HG02973 (cell line): ENCODE data around the gene MAP7D3.
"Not testable (repeated sequence)": the region's sequence is repeated elsewhere in the genome, so short reads cannot be mapped to it uniquely, and the experiment has no call there.

Experiments
- ATAC-seq: cut with Tn5 transposase; IDR thresholded peaks from one replicate; pipeline ENCODE4 v1.9.1; 2021; ENCODE audit warnings: moderate library complexity; ENCODE audit not compliant: unreplicated experiment

The MAP7D3 gene, protein sequence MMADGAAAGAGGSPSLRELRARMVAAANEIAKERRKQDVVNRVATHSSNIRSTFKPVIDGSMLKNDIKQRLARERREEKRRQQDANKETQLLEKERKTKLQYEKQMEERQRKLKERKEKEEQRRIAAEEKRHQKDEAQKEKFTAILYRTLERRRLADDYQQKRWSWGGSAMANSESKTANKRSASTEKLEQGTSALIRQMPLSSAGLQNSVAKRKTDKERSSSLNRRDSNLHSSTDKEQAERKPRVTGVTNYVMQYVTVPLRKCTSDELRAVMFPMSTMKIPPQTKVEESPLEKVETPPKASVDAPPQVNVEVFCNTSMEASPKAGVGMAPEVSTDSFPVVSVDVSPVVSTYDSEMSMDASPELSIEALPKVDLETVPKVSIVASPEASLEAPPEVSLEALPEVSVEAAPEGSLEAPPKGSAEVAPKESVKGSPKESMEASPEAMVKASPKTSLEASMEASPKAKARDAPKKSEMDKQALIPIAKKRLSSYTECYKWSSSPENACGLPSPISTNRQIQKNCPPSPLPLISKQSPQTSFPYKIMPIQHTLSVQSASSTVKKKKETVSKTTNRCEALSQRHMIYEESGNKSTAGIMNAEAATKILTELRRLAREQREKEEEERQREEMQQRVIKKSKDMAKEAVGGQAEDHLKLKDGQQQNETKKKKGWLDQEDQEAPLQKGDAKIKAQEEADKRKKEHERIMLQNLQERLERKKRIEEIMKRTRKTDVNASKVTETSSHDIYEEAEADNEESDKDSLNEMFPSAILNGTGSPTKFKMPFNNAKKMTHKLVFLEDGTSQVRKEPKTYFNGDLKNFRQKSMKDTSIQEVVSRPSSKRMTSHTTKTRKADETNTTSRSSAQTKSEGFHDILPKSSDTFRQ

DNA sequence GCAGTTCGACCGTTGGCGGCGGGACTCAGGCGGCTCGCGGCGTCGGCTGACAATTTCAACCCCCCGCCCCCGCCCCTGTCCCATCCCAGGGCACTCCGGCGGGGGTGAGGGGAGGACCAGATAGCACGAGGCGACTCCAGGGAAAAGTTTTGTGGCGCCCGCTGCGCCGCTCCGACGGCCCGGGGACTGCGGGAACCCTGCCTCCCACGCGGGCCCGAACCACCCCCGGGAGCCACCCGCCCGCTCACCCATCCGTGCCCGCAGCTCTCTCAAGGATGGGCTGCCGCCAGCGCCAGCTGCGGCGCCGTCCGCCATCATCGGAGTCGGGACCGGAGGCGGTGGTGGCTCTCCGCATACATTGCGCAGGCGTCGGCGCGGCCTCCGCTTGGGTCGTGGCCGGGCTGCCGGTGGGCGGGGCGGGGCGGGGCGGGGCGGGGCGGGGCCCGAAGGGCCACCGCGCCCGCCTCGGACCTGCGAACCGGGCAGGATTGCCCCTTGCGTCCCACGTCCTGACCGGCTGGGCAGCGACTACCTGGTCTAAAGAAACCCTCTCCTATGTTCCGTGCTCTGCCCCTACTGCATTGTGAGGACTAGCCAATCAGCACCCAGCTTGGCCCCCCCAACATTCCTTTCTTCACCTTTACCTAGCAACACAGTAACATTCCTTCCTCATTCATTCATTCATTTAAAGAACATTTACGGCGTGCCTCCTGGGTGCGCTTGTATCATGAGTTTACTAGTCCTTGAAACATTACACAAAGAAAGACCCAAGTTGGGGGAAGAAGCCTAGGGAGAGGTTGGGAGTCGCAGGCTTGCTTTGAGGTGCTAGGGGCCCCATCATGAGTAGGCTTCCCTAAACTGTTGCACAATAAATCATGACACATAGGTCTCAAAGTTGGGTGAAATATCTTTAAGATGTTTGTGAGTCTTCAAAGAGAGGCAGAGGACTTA is at the start of gene MAP7D3:
Gene MAP7D3, minus strand, starts transcription at position 360 of the 951 bp plus-strand sequence. Its CDS starts 42 bp downstream, at position 318.
- ATAC-seq, result peak; percentile 83

DNA sequence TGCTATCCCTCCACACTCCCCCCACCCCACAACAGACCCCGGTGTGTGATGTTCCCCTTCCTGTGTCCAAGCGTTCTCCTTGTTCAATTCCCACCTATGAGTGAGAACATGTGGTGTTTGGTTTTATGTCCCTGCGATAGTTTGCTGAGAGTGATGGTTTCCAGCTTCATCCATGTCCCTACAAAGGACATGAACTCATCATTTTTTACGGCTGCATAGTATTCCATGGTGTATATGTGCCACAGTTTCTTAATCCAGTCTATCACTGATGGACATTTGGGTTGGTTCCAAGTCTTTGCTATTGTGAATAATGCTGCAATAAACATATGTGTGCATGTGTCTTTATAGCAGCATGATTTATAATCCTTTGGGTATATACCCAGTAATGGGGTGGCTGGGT is 49.5 kb upstream of the MAP7D3 start, which contains the start of gene ADGRG4:
Gene ADGRG4, plus strand, starts transcription at position 243 of the 400 bp plus-strand sequence. CDS start 7,815 bp downstream, outside the sequence.
- not testable (repeated sequence) for ATAC-seq

DNA sequence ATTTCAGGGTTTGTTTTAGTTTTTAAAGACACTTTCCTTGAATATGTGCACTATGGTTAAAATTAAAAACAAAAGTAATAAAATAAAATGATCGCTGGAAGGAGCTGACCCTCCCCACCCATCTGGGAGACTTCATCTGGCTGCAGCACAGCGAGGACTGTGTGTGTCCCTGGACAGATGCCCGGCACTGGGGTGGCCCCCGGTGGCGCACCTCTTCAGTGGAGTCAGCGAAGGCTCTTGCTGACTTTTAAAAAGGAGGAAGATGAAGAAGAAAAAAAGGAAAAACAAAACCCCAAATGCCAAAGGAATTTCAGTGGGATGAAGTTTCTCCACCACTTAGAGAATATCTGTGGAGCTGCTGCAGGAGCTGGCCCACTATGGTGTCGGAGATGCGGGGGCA is 44.2 kb upstream of the MAP7D3 start:
- ATAC-seq, result no peak

DNA sequence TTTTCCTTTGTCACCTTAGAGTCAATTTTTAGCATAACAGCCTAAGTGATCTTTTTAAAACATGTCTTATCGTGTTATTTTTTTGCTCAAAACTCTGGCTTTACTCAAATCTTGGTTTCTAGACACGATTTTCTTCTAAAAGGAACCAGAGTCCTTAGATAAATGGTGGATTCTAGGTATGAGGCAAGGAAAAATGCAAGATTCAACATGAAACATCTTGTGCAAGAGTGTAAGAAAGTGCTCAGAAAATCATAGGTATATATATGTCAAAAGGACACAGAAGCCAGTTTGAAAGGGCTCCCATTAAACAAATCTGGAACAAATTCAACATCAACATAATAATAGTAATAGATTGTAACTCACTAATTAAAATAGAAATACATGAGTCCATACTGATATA is 41.5 kb upstream of the MAP7D3 start:
- ATAC-seq, result no peak

DNA sequence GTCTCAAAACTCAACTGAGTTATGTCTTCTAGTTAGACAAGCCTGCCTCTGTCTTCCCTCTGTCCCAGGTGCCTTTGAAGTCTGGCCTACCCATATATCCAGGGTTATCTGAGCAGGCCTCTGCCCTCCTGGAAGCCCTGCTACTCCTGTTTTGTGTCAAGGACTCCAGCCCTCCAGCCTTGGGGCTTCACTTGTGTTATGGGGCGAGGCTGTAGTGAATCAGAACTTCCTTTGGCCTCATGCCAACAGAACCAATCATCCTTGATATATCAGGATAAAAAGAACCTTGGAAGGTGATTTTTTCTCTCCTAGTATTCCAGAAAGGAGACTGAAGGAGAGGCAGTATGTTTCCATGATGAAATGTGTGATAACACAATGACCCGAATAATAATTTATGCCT is 40.6 kb upstream of the MAP7D3 start:
- no peak for ATAC-seq

DNA sequence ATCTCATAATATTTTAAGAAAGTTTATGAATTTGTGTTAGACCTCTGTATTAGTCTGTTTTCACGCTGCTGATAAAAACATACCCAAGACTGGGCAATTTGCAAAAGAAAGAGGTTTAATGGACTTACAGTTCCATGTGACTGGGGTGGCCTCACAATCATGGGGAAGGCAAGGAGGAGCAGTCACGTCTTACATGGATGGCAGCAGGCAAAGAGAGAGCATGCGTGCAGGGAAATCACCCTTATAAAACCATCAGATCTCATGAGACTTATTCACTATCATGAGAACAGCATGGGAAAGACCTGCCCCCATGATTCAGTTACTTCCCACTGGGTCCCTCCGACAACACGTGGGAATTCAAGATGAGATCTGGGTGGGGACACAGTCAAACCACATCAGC is 35.2 kb upstream of the MAP7D3 start:
- not testable (repeated sequence) for ATAC-seq

DNA sequence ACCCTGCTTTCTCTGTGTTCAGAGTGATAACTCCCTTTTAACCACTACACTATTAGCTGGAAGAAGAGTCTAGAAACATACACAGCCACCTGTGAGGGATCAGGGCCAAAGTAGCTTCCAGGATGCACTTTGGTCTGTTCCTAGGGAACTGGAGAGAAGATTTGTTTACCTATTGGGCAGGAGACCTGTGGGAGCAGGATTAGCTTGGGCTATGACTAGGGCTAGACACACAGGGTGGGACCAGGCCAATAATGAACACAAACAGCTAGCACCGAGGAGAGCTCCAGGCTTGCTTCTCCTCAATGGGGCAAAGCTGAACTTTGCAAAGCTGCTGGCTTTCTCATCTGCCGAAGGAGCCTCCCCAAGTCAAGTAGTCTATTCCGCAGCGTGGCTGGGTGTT is 24.4 kb upstream of the MAP7D3 start:
- no peak for ATAC-seq

DNA sequence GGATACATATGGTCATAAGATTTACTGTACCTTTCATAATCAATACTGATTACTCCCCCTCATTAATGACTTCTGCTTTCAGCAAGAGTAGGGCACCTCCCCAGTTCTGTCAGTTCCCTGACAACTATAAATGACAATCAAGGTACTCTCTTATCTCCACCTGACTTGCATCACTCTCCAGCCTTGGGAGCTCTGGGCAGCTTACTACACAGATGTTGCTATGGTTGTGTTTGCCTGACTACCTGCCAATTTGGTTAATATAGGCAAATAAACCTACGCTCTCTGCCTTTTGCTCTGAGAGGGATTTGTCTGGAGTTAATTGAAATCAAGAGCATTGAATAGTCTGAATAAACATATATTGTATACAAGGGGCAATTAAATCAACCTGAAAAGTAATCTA is 22.8 kb upstream of the MAP7D3 start:
- no peak for ATAC-seq

DNA sequence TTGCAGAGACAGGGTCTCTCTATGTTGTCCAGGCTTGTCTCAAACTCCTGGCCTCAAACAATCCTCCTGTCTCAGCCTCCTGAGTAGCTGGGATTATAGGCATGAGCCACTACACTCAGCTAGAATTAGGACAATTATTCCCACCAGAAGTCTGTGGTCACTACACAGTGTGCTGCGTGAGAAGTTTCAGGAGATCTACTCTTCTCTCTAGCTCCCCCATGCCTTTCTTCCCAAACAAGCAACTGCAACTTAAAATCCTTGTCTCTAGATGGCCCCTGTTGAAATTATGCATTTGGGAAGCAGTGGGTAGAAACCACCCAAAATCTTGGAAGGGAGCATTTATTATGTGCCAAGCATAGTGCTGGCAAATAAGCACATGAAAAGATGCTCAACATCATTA is 21.1 kb upstream of the MAP7D3 start:
- no peak for ATAC-seq

DNA sequence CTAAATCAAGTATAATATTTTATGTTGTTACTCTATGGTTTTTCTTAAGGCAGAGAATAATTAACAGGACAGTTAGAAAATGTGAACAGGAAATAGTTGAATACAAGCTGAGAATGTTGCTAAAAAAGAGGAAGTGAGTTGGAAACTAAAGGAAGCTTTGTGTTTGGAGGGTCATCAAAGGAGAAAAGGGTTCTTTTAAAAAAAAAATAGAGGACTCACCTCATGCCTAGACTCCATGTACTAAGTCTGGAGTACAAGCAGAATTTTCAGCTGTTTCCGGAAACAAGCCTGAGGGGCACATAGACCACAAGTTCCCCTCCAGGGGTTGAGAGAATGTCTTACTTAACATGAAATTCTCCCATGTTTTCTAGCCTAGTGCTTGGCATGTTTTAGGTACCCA is 20.1 kb upstream of the MAP7D3 start:
- ATAC-seq, result no peak

DNA sequence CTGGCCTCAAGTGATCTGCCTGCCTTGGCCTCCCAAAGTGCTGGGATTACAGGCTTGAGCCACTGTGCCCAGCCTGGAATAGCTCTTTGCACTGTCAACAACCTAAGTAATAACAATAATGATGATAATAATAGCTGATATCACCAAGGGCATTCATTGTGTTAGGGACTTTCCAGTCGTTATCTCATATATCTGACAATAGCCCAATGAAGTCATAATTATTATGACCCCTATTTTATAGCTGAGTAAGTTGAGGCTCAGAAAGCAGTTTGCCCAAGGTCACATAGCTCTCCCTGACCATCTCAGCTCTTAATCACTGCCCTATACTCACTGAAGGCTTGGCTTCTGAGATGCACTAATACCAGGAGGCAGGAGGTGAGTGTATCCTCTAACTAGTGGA is 18.7 kb upstream of the MAP7D3 start:
- no peak for ATAC-seq

DNA sequence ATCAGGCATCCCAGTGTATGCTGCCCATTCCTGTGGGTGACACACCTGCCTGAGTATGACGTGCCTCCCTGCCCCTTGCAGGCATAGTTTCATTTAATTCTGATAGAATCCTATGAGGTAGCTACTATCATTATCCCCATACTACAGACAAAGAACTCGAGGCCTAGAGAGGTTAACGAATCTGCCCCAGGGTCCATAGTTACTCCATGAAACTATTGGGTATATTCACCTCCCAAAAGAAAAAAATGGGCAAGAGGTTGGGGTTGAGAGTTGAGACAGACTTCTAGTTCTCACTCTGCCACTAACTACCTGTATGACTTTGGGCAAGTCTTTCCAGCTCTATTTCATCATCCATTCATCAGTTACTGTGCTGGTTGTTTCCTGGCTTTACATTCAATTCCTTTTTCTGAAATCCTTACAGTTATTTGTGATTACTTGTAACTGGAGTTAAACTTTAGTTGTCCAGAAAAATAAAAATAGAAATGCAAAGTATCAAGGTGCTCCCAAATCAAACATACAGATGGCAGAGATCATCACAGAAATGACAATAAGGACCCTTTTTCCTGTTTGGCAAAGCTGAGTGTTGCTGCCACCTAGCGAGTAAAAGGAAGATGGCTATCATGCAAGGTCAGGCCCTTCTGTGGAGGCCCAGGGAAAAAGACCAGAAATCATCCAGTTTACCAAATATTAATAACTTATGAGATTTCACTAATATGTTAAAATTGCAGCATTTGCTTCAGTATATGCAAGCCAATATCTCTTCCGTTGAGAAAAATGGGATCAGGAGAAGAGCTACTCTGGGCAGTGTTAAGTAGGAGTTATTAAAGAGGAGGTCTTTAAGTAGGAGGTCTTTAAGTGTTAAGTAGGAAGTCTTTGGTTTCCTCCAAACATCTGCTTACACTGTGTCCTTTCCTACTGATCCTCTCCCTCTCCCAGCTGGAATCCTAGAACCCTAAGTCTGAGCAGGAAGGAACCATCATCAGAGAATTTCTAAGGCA is 17.1 kb upstream of the MAP7D3 start:
- ATAC-seq, result no peak

DNA sequence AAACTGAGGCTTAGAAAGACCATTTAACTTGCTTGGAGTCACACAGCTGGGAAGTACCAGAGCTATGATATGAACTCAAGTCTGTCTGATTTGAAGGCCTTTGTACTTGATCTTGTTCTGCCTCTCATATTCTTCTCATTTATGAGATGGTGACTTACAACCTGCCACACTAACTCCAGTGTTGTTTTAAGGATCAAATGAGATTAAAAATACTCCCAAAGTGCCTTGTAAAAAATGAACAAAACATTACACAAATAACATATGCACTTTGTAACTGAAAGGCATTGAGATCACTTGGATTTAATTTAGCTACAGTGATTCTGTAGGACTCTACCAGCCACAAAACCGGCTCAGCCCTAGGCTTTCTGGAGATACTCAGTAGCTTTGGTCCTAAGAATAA is 15.6 kb upstream of the MAP7D3 start:
- ATAC-seq, result no peak

DNA sequence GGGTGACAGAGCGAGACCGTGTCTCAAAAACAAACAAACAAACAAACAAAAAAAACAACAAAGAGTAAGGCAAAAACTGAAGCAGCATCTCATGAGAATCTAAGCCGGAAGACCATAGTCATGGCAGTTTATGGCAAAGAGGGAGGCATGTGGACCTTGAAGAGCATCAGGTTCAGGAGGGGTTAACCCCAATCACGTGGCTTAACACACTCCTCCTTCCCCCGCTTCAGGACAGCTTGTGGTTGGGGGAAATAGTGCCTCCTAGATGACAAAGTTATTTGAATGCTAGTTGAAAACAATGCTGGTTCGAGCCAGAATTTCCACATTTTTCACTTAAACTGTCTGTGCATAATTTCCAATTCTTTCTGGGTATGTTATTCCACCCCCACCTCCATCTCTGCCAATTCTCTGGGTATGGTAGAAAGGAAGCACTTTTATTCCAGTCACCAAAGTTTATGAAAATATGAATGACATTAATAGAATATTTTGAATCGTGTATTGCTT is 11.7 kb upstream of the MAP7D3 start:
- no peak for ATAC-seq

DNA sequence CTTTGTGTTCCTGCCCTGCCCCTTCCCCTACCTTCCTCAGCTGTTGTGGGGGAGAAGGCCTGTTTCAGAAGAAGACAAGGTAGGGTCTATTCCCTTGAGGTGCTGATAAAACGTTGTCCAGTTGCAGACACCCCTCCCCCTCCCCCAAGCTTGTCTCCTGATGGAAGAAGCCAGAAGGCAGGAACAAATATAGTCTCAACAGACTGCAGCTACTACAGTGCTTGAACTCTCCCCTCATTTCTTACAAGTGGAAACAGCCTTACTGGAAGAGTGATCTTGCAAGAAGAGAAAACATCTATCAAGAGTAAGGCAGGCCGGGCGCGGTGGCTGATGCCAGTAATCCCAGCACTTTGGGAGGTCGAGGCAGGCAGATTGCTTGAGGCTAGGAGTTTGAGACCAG is 11.0 kb upstream of the MAP7D3 start:
- no peak for ATAC-seq

DNA sequence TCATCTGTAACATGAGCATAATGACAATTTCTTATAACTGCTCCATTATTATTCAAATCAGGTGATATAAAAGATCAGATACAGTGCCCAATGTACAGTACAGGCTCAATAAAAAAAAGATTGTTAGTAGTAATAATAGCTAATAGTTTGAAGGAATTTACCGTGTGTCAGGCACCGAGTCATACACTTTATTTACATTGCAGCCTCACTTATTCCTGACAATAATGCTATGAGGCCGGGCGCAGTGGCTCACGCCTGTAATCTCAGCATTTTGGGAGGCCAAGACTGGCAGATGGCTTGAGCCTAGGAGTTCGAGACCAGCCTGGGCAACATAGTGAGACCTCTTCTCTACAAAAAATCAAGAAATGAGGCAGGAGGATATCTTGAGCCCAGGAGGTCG is 10.1 kb upstream of the MAP7D3 start:
- ATAC-seq, result no peak

DNA sequence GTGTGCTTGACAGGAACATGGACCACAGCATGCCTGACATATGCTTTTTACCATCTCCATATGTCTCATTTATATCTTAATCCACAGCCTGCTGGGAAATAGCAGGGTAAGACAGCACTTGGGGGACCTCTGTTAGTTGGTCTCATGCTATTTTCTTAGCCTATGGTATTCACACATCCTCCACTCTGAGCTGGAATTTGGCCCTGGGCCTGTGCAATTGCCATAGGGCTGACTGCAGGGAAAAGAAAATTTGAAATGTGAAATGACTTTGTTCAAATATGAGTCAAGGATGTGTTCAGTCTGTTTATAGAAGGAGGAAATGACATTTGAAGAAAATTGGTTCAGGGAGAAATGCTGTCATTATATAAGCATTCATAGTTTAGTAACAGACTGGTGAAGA is 9.6 kb upstream of the MAP7D3 start:
- no peak for ATAC-seq

DNA sequence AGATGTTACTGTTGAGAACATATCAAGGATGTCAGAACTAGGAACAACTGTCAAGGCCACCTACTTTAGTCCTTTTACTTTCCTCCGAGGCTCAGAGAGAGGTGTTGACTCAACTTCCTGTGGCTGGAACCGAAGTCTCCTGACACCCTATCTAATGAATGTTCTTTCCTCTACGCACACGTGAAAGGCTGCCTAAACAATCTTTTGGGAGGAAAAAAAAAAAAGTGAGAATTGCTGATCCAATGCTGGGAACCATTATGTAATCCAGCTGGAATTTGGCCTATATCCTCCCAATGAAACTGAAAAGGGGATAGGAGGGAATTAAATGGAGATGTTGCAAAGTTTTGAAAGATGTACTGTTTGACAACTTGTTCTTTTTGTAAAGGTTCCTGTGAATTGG is 8.3 kb upstream of the MAP7D3 start:
- no peak for ATAC-seq

DNA sequence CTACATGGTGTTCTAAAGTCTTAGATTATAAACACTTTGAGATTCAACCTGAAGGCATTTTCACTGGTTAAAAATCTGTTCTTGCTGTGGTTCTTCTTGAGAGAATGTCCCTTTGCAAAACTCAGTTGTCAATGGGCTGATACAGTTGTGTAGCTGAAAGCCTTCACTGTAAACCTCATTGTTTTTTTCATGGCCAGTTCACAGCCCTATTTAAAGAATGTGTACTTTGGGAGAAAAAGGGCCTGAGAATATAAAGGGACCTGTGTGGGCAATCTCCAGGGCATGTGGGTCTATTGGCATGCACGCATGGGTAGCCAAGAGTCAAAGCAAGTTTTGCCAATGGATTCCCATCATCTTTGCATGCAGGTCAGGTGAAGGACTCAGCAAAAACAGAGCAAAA is 7.8 kb upstream of the MAP7D3 start:
- ATAC-seq, result no peak
